ENCODE results near the gene APPBP2. TPM values are rescaled to one million over a fixed set of nuclear protein-coding genes. Genes with fewer than 3 reads are reported as not detected.

The APPBP2 gene
- total RNA-seq, 4 donors from 2014 or later: 27.0 to 48.3 (median 39.9) TPM

DNA sequence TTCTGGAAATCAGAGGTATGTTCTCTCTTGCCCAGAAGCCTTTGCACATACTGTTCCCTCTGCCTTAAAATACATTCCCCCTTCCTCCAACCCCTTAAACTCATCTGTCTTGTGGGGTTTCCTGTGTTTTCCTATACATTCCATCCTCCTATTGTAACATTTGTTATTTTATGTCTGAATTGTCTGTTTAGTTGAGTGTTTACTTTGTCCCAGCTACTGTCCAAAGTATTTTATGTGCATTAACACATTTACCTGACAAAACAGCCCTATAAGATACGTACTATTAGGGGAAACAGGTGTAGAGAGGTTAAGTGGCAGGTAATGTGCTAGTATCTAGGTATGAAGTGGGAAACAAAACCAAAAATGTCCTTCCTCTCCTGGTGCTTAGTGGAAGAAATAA lies 61.7 kb downstream of the APPBP2 start:
- 92 to 98% methylated on average over 1 of the region's 1 CpG for WGBS, 2 donors
- Histone ChIP-seq H3K4me1 (peaks cover 0 to 23% (median 4%) of the 10 kb centered on the region in 4 donors), H3K9me3 (no peaks in the 10 kb centered on the region), H3K27me3 (no peaks in the 10 kb centered on the region), H3K27ac (no peak overlapping the region), H3K36me3 (peaks cover 0 to 75% (median 10%) of the 10 kb centered on the region in 3 donors), H3K4me3 (no peak overlapping the region)
- no peak for DNase-seq (ENCODE audit: low spot score in 2 of 2)
- TF ChIP-seq, protein P1, sequence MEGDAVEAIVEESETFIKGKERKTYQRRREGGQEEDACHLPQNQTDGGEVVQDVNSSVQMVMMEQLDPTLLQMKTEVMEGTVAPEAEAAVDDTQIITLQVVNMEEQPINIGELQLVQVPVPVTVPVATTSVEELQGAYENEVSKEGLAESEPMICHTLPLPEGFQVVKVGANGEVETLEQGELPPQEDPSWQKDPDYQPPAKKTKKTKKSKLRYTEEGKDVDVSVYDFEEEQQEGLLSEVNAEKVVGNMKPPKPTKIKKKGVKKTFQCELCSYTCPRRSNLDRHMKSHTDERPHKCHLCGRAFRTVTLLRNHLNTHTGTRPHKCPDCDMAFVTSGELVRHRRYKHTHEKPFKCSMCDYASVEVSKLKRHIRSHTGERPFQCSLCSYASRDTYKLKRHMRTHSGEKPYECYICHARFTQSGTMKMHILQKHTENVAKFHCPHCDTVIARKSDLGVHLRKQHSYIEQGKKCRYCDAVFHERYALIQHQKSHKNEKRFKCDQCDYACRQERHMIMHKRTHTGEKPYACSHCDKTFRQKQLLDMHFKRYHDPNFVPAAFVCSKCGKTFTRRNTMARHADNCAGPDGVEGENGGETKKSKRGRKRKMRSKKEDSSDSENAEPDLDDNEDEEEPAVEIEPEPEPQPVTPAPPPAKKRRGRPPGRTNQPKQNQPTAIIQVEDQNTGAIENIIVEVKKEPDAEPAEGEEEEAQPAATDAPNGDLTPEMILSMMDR (IDR thresholded peaks at IDR 0.05): no peak
- no peak for TF ChIP-seq POLR2A (IDR thresholded peaks at IDR 0.05)
- TF ChIP-seq EP300 (IDR thresholded peaks at IDR 0.05): no peak

DNA sequence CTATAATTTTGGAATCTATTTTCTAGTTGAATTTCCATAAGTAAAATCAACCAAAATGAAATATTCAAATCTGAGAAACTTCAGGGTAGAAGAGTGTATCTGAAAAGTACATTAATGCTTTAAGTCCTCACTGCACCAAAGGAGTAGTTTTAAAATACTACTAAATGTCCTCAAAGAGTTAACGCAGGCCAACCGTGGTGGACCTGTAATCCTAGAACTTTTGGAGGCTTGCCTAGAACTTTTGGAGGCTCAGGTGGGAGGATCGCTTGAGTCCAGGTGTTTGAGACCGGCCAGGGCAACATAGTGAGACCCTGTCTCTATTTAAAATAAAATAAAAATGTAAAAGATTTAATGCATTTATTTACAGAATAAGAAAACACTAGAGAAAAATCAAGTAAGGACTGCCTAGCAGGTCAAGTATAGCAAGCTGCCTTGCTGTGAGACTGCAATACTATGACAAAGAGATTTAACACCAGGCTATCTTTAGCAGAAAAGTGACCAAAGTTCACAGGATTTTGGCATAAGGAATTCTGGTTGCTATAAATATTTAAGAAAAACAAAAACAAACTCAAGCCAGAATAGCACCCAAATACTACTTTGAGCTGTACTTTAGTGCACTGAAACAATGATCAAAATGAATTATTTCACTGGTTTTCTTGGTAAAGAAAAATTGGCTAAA lies 62.7 kb downstream of the APPBP2 start:
- no peak for TF ChIP-seq EP300 (IDR thresholded peaks at IDR 0.05)
- no peak for TF ChIP-seq POLR2A (IDR thresholded peaks at IDR 0.05)
- TF ChIP-seq, protein P1 (IDR thresholded peaks at IDR 0.05): no peak
- 61 to 71% methylated on average over 4 of the region's 4 CpGs for WGBS, 2 donors
- Histone ChIP-seq H3K27me3 (no peaks in the 10 kb centered on the region), H3K9me3 (no peaks in the 10 kb centered on the region), H3K36me3 (peaks cover 0 to 81% (median 10%) of the 10 kb centered on the region in 3 donors), H3K4me1 (peaks cover 0 to 14% (median 3%) of the 10 kb centered on the region in 4 donors), H3K27ac (no peak overlapping the region), H3K4me3 (no peak overlapping the region)
- no peak for DNase-seq (ENCODE audit: low spot score in 2 of 2)

DNA sequence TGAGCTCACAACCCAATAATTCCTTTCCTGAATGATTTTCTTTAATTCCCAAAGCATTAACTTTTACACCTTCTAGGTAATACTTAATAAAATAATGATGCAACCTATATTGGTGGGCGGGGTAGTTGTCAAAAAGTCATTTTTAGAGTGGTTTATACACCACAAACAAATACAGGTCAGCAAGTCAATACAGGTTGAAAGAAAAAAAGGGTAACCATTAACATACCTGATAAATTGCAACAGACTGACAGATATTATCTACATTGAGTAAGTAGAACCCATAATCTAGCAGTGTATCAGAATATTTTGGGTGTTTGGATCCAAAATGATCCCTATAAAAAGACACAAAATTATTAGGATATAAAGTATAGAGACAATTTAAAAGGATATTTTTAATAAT lies 64.5 kb downstream of the APPBP2 start:
- 95 to 98% methylated on average over 1 of the region's 1 CpG for WGBS, 2 donors
- no peak for TF ChIP-seq EP300 (IDR thresholded peaks at IDR 0.05)
- TF ChIP-seq POLR2A (IDR thresholded peaks at IDR 0.05): no peak
- TF ChIP-seq, protein P1 (IDR thresholded peaks at IDR 0.05): no peak
- DNase-seq (ENCODE audit: low spot score in 2 of 2): no peak
- Histone ChIP-seq H3K4me1 (peaks cover 0 to 6% (median 0%) of the 10 kb centered on the region in 4 donors), H3K27ac (no peak overlapping the region), H3K27me3 (no peaks in the 10 kb centered on the region), H3K36me3 (peaks cover 0 to 90% (median 10%) of the 10 kb centered on the region in 3 donors), H3K4me3 (no peak overlapping the region), H3K9me3 (no peaks in the 10 kb centered on the region)

DNA sequence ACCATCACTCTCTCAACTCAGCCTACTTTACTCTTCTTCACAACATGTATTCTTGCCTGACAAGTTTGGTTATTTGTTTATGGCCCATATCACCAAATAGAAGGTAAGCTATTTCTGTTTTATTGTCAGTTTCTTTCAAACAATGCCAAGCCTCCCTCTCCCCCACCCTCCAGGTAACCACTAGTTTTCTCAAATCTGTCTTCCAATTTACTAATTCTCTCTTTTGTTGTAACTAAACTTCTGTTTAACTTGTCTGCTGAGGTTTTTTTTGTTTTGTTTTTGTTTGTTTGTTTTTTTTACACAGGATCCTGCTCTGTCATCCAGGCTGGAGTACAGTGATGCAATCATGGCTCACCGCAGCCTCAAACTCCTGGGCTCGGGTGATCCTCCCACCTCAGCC lies 68.9 kb downstream of the APPBP2 start:
- no peaks in the 10 kb centered on the region for H3K9me3 ChIP-seq
- 96 to 100% methylated on average over 2 of the region's 2 CpGs for WGBS, 2 donors
- no peak for TF ChIP-seq POLR2A (IDR thresholded peaks at IDR 0.05)
- no peak for TF ChIP-seq EP300 (IDR thresholded peaks at IDR 0.05)
- TF ChIP-seq, protein P1 (IDR thresholded peaks at IDR 0.05): no peak
- H3K36me3 ChIP-seq: peaks cover 0 to 88% (median 10%) of the 10 kb centered on the region in 3 donors
- H3K27me3 ChIP-seq: no peaks in the 10 kb centered on the region
- DNase-seq (ENCODE audit: low spot score in 2 of 2): no peak
- H3K4me3 ChIP-seq: no peak overlapping the region
- no peaks in the 10 kb centered on the region for H3K4me1 ChIP-seq
- no peak overlapping the region for H3K27ac ChIP-seq

DNA sequence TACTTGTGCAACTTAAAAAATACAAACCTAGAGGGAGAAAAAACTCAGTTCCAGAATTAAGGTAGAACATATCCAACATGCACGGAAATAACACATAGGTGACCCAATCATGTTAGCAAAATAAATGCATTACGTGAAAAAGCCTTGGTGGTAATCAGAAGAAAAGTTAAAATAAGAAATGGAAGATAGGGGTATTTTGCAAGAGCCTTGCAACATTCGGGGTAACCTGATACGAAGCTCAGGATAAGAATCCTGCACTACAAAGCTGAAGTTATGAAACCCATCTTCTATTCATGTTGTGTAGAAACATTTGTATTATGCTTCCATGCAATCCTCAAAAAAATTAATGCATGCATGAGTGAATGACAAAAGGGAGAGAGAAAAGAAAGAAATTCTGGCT lies 70.7 kb downstream of the APPBP2 start:
- no peaks in the 10 kb centered on the region for H3K9me3 ChIP-seq
- H3K27ac ChIP-seq: no peak overlapping the region
- 88 to 92% methylated on average over 4 of the region's 4 CpGs for WGBS, 2 donors
- no peak overlapping the region for H3K4me3 ChIP-seq
- H3K36me3 ChIP-seq: peaks cover 0 to 90% (median 4%) of the 10 kb centered on the region in 3 donors
- no peak for DNase-seq (ENCODE audit: low spot score in 2 of 2)
- H3K27me3 ChIP-seq: no peaks in the 10 kb centered on the region
- TF ChIP-seq POLR2A (IDR thresholded peaks at IDR 0.05) (no peak), EP300 (IDR thresholded peaks at IDR 0.05) (no peak)
- TF ChIP-seq, protein P1 (IDR thresholded peaks at IDR 0.05): no peak
- H3K4me1 ChIP-seq: no peaks in the 10 kb centered on the region

Measured in tibial nerve (tissue), 4 donors.